T-helper 2 cell treated with Interferon-gamma antibody and Interleukin-4, amounts not matched to agents 100 ng/mL and 5 ng/mL, for 36 hours (primary cell): Measurements from ENCODE around the gene CSMD2. TPM values are rescaled to one million over a fixed set of nuclear protein-coding genes. Genes with fewer than 3 reads are reported as not detected.

Experiments used
- intact Hi-C: fragments of 100-400 bp; cut with micrococcal nuclease; formaldehyde crosslinking; loops from one replicate; pipeline ENCODE4 v1.15.1; 2023
- total RNA-seq: library from RNA; stranded (reverse); gene quantifications from 2 replicates; pipeline ENCODE4 v1.2.3, GENCODE V29; 2022

Gene CSMD2
- total RNA-seq, 1 donor from 2014 or later, result not detected

- intact Hi-C loops, result no loop called here
Observed at GRCh38 chr1:33764149-33764548, 400.9 kb downstream of the CSMD2 start.

GRCh38 chr1:33763406-33763805 is 401.6 kb downstream of the CSMD2 start:
- intact Hi-C loops, result no loop called here

DNA sequence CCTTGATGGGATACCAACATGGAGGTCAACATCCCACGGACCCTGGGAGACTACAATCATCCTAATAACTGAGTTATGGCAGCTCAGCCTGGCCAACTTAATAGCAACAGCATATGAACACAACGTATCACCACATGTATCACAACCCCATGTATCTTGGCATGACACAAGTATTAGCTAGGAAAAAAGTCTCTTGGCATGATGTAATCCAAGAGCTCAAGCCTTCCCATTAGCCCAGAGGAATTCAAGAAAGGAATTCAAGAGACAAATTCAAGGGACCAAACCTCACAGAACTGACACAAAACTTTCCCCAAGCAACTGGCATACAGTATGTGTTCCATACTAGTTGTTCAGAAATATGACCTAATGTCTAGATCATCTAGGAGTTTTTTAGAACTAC is 402.1 kb downstream of the CSMD2 start:
- intact Hi-C loops, result no loop called here

- intact Hi-C loops, result no loop called here
Observed at GRCh38 chr1:33762109-33762830, 402.8 kb downstream of the CSMD2 start.

DNA sequence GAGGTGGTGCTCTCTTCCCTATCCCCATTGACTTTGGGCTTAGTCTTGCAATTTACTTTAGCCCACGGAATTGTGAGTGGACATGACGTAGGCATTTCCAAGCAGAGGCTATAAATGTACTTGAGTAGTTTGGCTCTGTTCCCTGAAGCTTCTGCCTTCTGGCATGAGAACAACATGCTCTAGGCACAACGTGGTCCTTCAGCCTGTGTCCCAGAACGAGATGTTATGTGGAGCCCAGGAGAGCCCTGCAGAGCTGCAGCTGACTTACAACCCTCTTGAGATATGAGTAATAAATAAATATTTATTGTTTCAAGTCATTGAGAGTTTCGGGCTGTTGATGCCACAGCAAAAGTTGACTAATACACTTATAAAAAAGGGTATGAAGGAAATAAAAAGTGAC is 406.3 kb downstream of the CSMD2 start:
- intact Hi-C loops, result no loop called here

DNA sequence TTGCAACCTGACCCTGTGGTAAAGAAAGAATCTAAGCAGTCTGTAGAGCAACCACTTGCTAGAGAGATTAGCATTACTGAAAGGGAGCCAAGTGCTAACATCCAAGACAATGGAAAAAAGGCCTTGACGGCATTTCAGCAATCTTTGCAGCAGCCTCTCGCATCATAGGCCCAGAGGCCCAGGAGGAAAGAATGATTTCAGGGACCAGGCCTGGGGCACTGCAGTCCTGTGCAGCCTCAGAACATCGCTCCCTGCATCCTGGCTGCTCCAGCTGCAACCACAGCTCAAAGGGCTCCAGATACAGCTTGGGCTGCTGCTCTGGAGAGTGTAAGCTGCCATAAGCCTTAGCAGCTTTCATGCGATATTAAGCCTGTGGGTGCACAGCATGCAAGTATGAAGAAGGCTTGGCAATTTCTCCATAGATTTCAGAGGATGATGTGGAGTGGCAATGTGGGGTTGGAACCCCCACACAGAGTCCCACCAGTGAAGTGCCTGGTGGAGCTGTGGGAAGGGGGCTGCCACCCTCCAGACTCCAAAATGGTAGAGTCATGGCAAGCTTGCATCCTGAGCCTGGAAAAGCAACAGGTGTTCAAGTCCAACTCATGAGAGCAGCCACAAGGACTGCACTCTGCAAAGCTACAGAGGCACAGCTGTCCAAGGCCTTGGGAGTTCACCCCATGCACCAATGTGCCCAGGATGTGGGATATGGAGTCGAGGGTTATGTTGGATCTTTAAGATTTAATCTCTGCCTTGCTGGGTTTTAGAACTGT is 411.8 kb downstream of the CSMD2 start:
- intact Hi-C loops, result no loop called here

- intact Hi-C loops, result no loop called here
Observed at GRCh38 chr1:33745942-33746341, 419.1 kb downstream of the CSMD2 start.

DNA sequence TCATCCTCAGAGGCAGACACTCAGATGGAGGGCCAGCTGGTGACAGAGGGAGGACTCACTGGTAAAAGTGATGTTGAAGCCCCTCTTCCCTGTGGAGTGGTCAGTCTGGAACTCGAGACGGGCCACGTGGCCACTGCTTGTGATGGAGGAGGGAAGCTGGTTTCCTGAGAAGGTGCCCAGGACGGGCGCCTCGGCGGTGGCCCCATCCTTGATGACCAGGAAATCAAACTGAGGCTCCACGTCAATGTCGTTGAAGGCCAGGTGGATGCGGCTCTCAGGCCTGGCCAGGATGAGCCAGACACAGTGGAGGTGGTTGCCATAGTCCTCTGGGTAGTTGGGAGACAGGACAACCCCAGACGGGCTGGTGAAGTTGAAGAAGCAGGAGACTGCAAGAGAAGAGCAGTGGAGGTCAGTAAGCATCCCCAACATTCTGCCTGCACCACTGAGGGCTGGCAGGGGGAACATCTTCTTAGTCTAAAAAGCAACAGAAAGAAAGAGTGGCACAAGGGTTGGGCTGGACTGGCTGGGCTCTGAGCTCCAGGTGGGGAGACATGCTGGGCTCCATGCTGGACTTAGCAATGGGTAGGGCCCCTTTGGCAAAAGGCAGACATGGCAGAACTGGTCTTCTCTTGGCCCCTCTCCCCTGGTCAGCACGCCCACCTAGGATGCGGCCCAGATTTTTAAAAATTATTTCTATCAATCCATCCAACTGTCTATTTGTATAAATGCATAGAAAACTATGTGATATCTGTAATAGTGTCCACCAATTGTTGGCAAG is 421.6 kb downstream of the CSMD2 start:
- intact Hi-C loops, result no loop called here

- intact Hi-C loops, result no loop called here
Observed at GRCh38 chr1:33742663-33743062, 422.4 kb downstream of the CSMD2 start.

- intact Hi-C loops, result no loop called here
Observed at GRCh38 chr1:33741749-33742148, 423.3 kb downstream of the CSMD2 start.

DNA sequence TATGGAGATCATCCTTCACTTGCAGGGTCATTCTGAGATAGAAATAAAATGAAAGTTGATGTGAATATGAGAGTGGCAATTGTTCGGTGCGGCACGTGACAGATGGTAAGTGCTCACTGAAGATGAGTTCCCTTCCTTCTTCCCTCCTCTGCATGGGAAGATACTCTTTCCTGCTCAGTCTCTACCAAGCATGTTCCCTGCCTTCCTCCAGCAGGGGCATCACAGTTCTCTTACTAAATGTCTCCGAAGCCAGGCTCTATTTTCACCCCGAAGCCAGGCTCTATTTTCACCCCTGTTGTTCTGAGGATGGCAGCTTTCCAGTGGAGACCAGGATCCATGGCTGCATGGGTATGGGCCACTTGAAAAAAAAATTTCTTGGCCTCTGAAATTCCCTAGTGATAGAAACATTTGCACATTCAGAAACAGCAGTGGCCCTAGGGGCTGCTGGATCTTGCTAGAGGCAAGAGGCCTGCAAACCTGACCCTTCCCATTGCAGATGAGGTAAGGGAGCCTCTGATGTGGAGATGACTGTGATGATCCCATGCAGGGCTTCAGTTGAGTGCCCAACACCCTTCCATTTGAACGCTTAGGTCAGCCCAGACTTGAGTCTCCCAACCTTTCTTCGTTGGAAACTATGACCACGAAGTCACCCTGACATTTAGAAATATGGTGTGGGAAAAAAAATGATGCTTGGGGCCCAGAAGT is 424.8 kb downstream of the CSMD2 start:
- intact Hi-C loops, result no loop called here

GRCh38 chr1:33738976-33739375 is 426.1 kb downstream of the CSMD2 start:
- intact Hi-C loops, result no loop called here

DNA sequence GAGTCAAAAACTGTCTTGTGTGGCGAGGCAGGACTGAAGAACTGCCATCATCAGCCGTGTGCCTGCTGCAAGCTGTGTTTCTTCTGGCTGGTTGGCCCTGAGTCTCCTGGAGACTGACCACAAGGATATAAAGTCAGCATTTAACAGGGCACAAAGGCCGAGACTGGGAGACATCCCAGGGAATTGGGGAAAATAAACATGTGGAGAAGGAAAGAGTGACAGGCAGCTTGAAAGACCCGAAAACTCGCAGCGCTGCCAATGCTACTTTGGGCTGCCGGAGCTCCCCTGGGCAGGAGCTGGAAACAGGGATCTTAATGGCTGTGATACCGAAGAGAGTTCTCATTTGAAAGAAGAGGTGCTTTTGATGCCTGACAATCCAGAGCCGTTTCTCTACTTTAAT is 426.5 kb downstream of the CSMD2 start:
- intact Hi-C loops, result no loop called here

DNA sequence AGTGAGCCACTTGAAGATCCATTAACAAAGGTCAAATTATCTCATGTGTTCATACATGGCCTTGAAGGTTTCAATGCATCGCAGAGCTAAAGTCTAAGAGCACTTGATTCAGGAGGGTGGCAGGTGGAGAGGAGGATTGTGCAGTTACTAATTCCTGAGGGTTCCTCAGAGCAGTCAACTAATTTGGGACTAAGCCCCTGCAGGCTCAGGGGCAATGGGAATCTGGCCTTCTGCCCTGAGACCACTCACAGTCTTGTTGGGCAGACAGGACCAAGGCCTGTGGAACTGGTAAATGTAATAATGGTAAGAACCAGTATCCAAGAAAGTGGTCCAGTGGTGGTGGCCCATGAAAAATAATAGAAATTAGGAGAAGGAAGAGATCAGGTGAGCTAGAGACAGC is 428.5 kb downstream of the CSMD2 start:
- intact Hi-C loops, result no loop called here

- intact Hi-C loops, result no loop called here
Observed at GRCh38 chr1:33735624-33736023, 429.4 kb downstream of the CSMD2 start.

DNA sequence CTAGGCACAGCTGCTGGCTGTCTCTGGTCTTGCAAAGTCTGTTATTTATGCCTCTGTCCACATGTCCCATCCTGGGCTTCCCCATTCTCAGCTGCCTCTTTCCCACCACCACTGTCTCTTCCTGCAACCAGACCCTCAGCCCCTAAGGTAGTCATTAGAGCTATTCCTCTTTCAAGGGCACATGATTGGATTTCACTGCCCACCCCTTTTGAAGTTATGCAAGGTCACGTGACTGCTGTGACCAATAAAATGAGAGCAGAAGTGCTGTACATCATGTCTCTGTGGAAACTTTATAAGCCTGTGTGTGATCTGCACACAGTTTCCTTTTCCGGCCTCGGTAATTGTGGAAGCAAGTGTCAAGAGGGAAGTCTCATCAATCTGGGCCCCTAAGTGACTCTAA is 437.7 kb downstream of the CSMD2 start:
- intact Hi-C loops, result no loop called here

DNA sequence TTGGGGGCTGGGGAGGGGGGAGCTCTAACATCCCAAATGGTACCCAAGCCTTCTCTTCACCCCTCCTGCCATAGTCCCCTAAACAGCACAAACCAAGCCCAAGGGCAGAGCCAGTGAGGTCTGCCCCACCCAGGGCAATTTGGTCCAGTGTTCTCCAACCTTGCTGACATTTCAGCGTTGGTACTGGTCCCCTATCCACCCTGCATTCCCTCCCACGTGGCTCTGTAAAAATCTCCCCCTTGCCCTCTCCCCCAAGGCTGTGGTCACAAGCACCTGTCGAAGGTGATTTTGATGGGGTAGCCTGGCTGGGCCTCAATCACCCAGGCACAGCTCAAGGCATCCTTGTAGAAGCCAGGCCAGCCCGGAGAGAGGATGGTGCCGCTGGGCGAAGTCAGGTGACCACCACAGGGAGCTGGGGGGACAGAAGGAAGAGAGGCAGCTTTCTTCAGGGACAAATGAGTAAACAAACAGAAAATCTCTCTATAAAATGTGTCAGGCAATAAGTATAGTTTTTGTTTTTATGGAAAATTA is 438.7 kb downstream of the CSMD2 start:
- intact Hi-C loops, result no loop called here

DNA sequence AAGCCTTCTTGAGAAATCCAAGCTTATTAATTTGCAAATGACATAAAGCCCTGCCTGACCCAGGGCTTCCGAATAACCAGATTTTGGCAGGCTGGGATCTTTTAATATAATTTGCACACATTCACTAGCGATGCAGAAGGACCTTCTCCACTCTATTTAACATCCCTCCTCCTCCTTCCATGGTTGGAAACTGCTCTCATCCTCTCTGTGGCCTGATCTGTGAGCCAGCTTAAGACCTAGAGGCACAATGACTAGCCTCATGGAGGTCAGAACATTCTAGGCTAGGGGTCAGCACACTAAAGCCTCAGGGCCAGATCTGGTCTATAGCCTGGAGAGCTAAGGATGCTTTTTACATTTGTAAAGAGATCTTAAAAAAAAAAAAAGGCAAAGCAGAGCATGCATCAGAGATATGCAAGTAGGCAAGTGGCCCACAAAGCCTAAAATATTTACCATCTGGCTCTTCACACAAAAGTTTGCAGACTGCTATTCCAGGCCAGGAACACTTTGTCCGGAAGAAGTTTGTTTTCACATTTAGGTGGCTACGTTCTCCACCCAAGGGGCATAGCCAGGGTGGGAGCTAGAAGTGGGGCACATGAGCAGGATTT is 439.4 kb downstream of the CSMD2 start:
- intact Hi-C loops, result no loop called here

GRCh38 chr1:33725037-33725436 is 440.0 kb downstream of the CSMD2 start:
- intact Hi-C loops, result no loop called here

GRCh38 chr1:33724348-33724747 is 440.7 kb downstream of the CSMD2 start:
- intact Hi-C loops, result no loop called here

GRCh38 chr1:33723251-33723650 is 441.8 kb downstream of the CSMD2 start:
- intact Hi-C loops, result no loop called here
